OCI-LY7 (cell line): ENCODE results near the gene TCERG1L. TPM values are rescaled to one million over a fixed set of nuclear protein-coding genes. Genes with fewer than 3 reads are reported as not detected.

Experiments used
- BruUV-seq: library from RNA; stranded (reverse); fragments of 400-500 nt; replicated peaks from 2 replicates; lab custom pipeline; 2021; lab: Mats Ljungman, UMichigan
- CTCF ChIA-PET: fragments of 300-600 bp; sonication (Branson Sonifier 250); formaldehyde crosslinking; loops from one replicate; lab custom pipeline; 2022; ENCODE audit warnings: antibody characterized with exemption; ENCODE audit not compliant: unreplicated experiment; lab: Charles Lee
- POLR2A ChIA-PET: fragments of 300-600 bp; sonication (Branson Sonifier 250); formaldehyde crosslinking; loops from one replicate; lab custom pipeline; 2022; ENCODE audit warnings: antibody characterized with exemption; lab: Charles Lee
- DNase-seq: peaks from one replicate; pipeline ENCODE4 v3.0.0-alpha.2; 2015; ENCODE audit warnings: low spot score
- H2AFZ ChIP-seq: fragments of 200-600 bp; sonication (generic), shearing (Covaris generic); 2 replicates; pipeline ENCODE4 v1.6.1; 2014; ENCODE audit warnings: mild to moderate bottlenecking, antibody characterized with exemption, low read length, moderate library complexity
- H3K27ac ChIP-seq: fragments of 200-600 bp; sonication (generic); 2 replicates; pipeline ENCODE4 v1.5.1; 2014; ENCODE audit warnings: mixed run types, low read depth, mild to moderate bottlenecking, moderate library complexity, low read length, inconsistent platforms; ENCODE audit not compliant: poor library complexity, severe bottlenecking
- H3K36me3 ChIP-seq: fragments of 200-600 bp; sonication (generic); 2 replicates; pipeline ENCODE4 v1.6.1; 2014; ENCODE audit warnings: mild to moderate bottlenecking, antibody characterized with exemption, low read length, moderate library complexity, mixed read lengths; ENCODE audit not compliant: insufficient read depth
- H3K4me1 ChIP-seq: fragments of 200-600 bp; sonication (generic); 2 replicates; pipeline ENCODE4 v1.5.1; 2014; ENCODE audit warnings: mild to moderate bottlenecking, low read length; ENCODE audit not compliant: insufficient read depth, poor library complexity, severe bottlenecking
- H3K4me2 ChIP-seq: fragments of 200-600 bp; sonication (generic); 2 replicates; pipeline ENCODE4 v1.6.1; 2014; ENCODE audit warnings: mild to moderate bottlenecking, low read length
- H3K4me3 ChIP-seq: fragments of 200-600 bp; sonication (generic); 2 replicates; pipeline ENCODE4 v1.5.1; 2014; ENCODE audit warnings: mild to moderate bottlenecking, low read depth, low read length; ENCODE audit not compliant: poor library complexity, severe bottlenecking
- H3K79me2 ChIP-seq: fragments of 200-600 bp; sonication (generic); 2 replicates; pipeline ENCODE4 v1.6.1; 2016; ENCODE audit warnings: low read depth, mild to moderate bottlenecking, low read length, moderate library complexity, mixed read lengths; ENCODE audit not compliant: insufficient read depth
- H3K9me2 ChIP-seq: fragments of 200-600 bp; sonication (generic); 2 replicates; pipeline ENCODE4 v1.6.1; 2016; ENCODE audit warnings: mild to moderate bottlenecking, low read length, mixed read lengths; ENCODE audit not compliant: insufficient read depth
- H3K9me3 ChIP-seq: fragments of 200-600 bp; sonication (generic); 2 replicates; pipeline ENCODE4 v1.6.1; 2014; ENCODE audit warnings: mild to moderate bottlenecking, mixed run types, low read length, mixed read lengths
- H4K20me1 ChIP-seq: fragments of 200-600 bp; sonication (generic); 2 replicates; pipeline ENCODE4 v1.6.1; 2014; ENCODE audit warnings: mild to moderate bottlenecking, antibody characterized with exemption, low read length, moderate library complexity, mixed read lengths; ENCODE audit not compliant: insufficient read depth
- CTCF ChIP-seq: fragments of 200-600 bp; sonication (generic); conservative IDR thresholded peaks from 2 replicates; pipeline ENCODE4 v1.5.1; 2014; ENCODE audit warnings: mild to moderate bottlenecking, antibody characterized with exemption, low read length, moderate library complexity, mixed read lengths
- EZH2phosphoT487 ChIP-seq: fragments of 200-600 bp; sonication (generic); IDR thresholded peaks from 2 replicates; pipeline ENCODE4 v1.6.1; 2018; ENCODE audit warnings: low read depth, borderline replicate concordance, mild to moderate bottlenecking, mixed run types, antibody characterized with exemption, low read length, moderate library complexity, mixed read lengths
- intact Hi-C: fragments of 100-400 bp; cut with micrococcal nuclease; formaldehyde crosslinking; loops from one replicate; pipeline ENCODE4 v1.10.0; 2022; ENCODE audit not compliant: unreplicated experiment
- total RNA-seq, 2 experiments: library from RNA; depleted of rRNA in 1 of 2; stranded (reverse); fragments of >200 nt in 1 of 2; shearing (Covaris generic) in 1 of 2; gene quantifications; 2 replicates each; pipeline ENCODE4 v1.2.3, GENCODE V29; 2014 to 2022

The TCERG1L gene
- total RNA-seq, 2 experiments from 2014 or later, result not detected

- ChIA-PET POLR2A (no interaction called here), CTCF (no interaction called here)
- H4K20me1 ChIP-seq, result no peaks in the 10 kb centered on the region
- TF ChIP-seq CTCF (no peak), EZH2phosphoT487 (no peak)
- no TSS peak for BruUV-seq
- no peak overlapping the region for H3K27ac ChIP-seq
- no peak overlapping the region for H3K4me2 ChIP-seq
- H3K79me2 ChIP-seq, result no peaks in the 10 kb centered on the region
- H3K4me3 ChIP-seq, result no peak overlapping the region
- H3K9me2 ChIP-seq, result no peaks in the 10 kb centered on the region
- no peak for DNase-seq
- H3K9me3 ChIP-seq, result no peaks in the 10 kb centered on the region
- no peaks in the 10 kb centered on the region for H3K36me3 ChIP-seq
- intact Hi-C loops, result no loop called here
- H2AFZ ChIP-seq, result no peak overlapping the region
- H3K4me1 ChIP-seq, result no peaks in the 10 kb centered on the region
These were observed 213.0 kb downstream of the TCERG1L start for GRCh38 chr10:131098416-131098952.

GRCh38 chr10:131096031-131096430 lies 215.5 kb downstream of the TCERG1L start:
- Histone ChIP-seq H4K20me1 (no peaks in the 10 kb centered on the region), H3K9me2 (no peaks in the 10 kb centered on the region), H2AFZ (no peak overlapping the region), H3K9me3 (no peaks in the 10 kb centered on the region), H3K79me2 (no peaks in the 10 kb centered on the region), H3K4me1 (no peaks in the 10 kb centered on the region), H3K4me2 (no peak overlapping the region), H3K36me3 (no peaks in the 10 kb centered on the region), H3K27ac (no peak overlapping the region), H3K4me3 (no peak overlapping the region)
- BruUV-seq, result no TSS peak
- DNase-seq, result no peak
- intact Hi-C loops, result no loop called here
- POLR2A ChIA-PET, result no interaction called here
- CTCF ChIA-PET, result no interaction called here
- no peak for TF ChIP-seq EZH2phosphoT487
- TF ChIP-seq CTCF, result no peak

GRCh38 chr10:131095313-131095580 lies 216.3 kb downstream of the TCERG1L start:
- H3K4me3 ChIP-seq, result no peak overlapping the region
- H3K4me1 ChIP-seq, result no peaks in the 10 kb centered on the region
- no peak overlapping the region for H3K4me2 ChIP-seq
- no peaks in the 10 kb centered on the region for H3K9me3 ChIP-seq
- intact Hi-C loops, result no loop called here
- no peaks in the 10 kb centered on the region for H3K9me2 ChIP-seq
- ChIA-PET POLR2A (interaction anchor here (0.6 kb wide), 1 partner anchor 831 kb away, joined by 3 read pairs; no protein-coding TSS in a partner anchor), CTCF (no interaction called here)
- H4K20me1 ChIP-seq, result no peaks in the 10 kb centered on the region
- H3K27ac ChIP-seq, result no peak overlapping the region
- no peaks in the 10 kb centered on the region for H3K79me2 ChIP-seq
- no peaks in the 10 kb centered on the region for H3K36me3 ChIP-seq
- no peak overlapping the region for H2AFZ ChIP-seq
- no TSS peak for BruUV-seq
- no peak for DNase-seq
- TF ChIP-seq CTCF, result no peak
- TF ChIP-seq EZH2phosphoT487, result no peak
